Measurements from ENCODE around the gene NMNAT3.

The NMNAT3 gene

DNA sequence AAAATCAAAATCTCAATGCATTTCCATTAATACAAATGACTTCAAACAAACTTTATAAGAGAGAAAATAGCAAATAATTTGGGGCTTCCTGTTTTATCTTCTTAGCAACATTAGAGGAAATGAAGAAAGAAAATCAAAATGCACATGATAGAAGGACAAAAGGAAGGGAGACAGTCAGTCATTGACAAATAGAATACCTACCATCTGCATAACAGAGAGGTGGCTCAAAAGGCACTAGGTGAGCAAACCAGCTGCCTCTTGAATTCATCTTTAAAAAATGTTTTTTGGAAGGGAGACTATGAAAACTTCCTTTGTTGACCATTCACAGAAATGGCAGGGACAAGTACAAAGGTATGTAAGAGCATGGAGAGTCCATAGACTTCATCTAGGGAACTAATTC is 9.4 kb downstream of the NMNAT3 start:
- H3K36me3 ChIP-seq (replicated peaks): no peaks in the 10 kb centered on the region
- H3K4me3 ChIP-seq (ENCODE audit: low read depth, low read length): no peak overlapping the region
- H3K27me3 ChIP-seq (replicated peaks): no peaks in the 10 kb centered on the region
- in situ Hi-C loops (cut with HindIII; ENCODE audit: low pct_ligation_motif_present, low sequenced_read_pairs): no loop called here
- H3K27ac ChIP-seq: no peak overlapping the region
- no peak for DNase-seq
- no peak for TF ChIP-seq CTCF (IDR thresholded peaks at IDR 0.05; ENCODE audit: low read depth, low read length, missing control alignments)

DNA sequence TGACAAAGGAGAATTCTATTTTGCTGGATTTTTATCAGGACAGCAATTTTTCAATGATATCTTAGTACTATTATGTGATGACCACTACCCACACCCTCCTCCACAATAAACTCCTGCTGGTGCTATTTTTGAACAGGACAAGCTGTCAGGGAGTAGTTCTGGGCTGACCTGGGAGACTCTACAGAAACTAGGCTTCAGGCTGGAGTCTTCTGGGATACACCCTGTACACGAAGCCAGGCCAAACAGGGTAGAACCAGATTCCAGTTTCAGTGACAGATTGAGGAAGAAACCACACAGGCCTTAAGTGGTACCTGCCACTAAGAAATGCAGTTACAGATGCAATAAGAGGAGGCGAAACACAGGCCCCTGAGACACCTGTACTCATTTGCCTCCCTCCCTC is 12.8 kb downstream of the NMNAT3 start:
- no peaks in the 10 kb centered on the region for H3K36me3 ChIP-seq (replicated peaks)
- DNase-seq: no peak
- TF ChIP-seq CTCF (IDR thresholded peaks at IDR 0.05; ENCODE audit: low read depth, low read length, missing control alignments): no peak

GRCh38 chr3:139660269-139660668 is 17.5 kb downstream of the NMNAT3 start:
- Histone ChIP-seq H3K27ac (no peak overlapping the region), H3K36me3 (replicated peaks) (no peaks in the 10 kb centered on the region), H3K4me3 (ENCODE audit: low read depth, low read length) (no peak overlapping the region), H3K27me3 (replicated peaks) (no peaks in the 10 kb centered on the region)
- TF ChIP-seq CTCF (IDR thresholded peaks at IDR 0.05; ENCODE audit: low read depth, low read length, missing control alignments): no peak
- in situ Hi-C loops (cut with HindIII; ENCODE audit: low pct_ligation_motif_present, low sequenced_read_pairs): no loop called here
- no peak for DNase-seq

More for the DNA sequence above, 12.8 kb downstream of the NMNAT3 start:
- no peak overlapping the region for H3K27ac ChIP-seq
- in situ Hi-C loops (cut with HindIII; ENCODE audit: low pct_ligation_motif_present, low sequenced_read_pairs): no loop called here
- no peak overlapping the region for H3K4me3 ChIP-seq (ENCODE audit: low read depth, low read length)
- no peaks in the 10 kb centered on the region for H3K27me3 ChIP-seq (replicated peaks)

GRCh38 chr3:139659511-139659910 is 18.3 kb downstream of the NMNAT3 start:
- Histone ChIP-seq H3K27ac (no peak overlapping the region), H3K27me3 (replicated peaks) (no peaks in the 10 kb centered on the region), H3K4me3 (ENCODE audit: low read depth, low read length) (no peak overlapping the region), H3K36me3 (replicated peaks) (no peaks in the 10 kb centered on the region)
- DNase-seq: no peak
- in situ Hi-C loops (cut with HindIII; ENCODE audit: low pct_ligation_motif_present, low sequenced_read_pairs): no loop called here
- no peak for TF ChIP-seq CTCF (IDR thresholded peaks at IDR 0.05; ENCODE audit: low read depth, low read length, missing control alignments)

- TF ChIP-seq CTCF (IDR thresholded peaks at IDR 0.05; ENCODE audit: low read depth, low read length, missing control alignments): no peak
- H3K4me3 ChIP-seq (ENCODE audit: low read depth, low read length): no peak overlapping the region
- in situ Hi-C loops (cut with HindIII; ENCODE audit: low pct_ligation_motif_present, low sequenced_read_pairs): no loop called here
- DNase-seq: no peak
- H3K27me3 ChIP-seq (replicated peaks): no peaks in the 10 kb centered on the region
- no peaks in the 10 kb centered on the region for H3K36me3 ChIP-seq (replicated peaks)
- no peak overlapping the region for H3K27ac ChIP-seq
These were observed 19.8 kb downstream of the NMNAT3 start for GRCh38 chr3:139657936-139658335.

DNA sequence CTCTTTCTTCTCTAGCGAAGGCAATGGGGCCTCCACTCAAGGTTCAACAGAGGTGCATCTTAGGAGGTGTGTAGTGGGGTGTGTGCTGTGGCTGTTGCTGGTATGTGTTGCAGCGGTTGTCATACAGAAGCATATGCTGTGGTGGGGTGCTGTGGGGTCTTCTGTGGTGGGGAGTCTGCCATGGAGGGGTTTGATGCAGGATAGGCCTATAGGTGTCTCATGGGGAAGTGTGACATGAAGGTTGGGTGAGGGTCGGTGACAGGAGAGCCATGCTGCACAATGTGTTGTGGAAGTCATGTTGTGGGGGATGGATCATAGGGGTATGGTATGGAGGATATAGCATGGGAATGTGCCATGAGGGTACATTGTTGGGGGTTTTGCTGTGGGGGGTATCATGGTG is 20.3 kb downstream of the NMNAT3 start:
- H3K4me3 ChIP-seq (ENCODE audit: low read depth, low read length): no peak overlapping the region
- no peaks in the 10 kb centered on the region for H3K36me3 ChIP-seq (replicated peaks)
- TF ChIP-seq CTCF (IDR thresholded peaks at IDR 0.05; ENCODE audit: low read depth, low read length, missing control alignments): no peak
- no peaks in the 10 kb centered on the region for H3K27me3 ChIP-seq (replicated peaks)
- H3K27ac ChIP-seq: no peak overlapping the region
- in situ Hi-C loops (cut with HindIII; ENCODE audit: low pct_ligation_motif_present, low sequenced_read_pairs): no loop called here
- no peak for DNase-seq
